NCI-H2171 treated with DMSO at 0.1 percent for 48 hours (cell line): ENCODE measurements around the gene UBE3D.
"Not testable (repeated sequence)": the region's sequence is repeated elsewhere in the genome, so short reads cannot be mapped to it uniquely, and the experiment has no call there.

Experiments used
- DNase-seq: peaks from one replicate; lab custom pipeline; 2025; lab: John Stamatoyannopoulos, UW

The UBE3D gene

GRCh38 chr6:82910395-82910794, 155.2 kb downstream of the UBE3D start:
- no peak for DNase-seq

- no peak for DNase-seq
These were observed 156.1 kb downstream of the UBE3D start for GRCh38 chr6:82909551-82909950.

GRCh38 chr6:82908661-82909060, 157.0 kb downstream of the UBE3D start:
- DNase-seq: no peak

- DNase-seq: no peak
These were observed 158.7 kb downstream of the UBE3D start for GRCh38 chr6:82906951-82907350.

GRCh38 chr6:82906489-82906888, 159.2 kb downstream of the UBE3D start:
- no peak for DNase-seq

GRCh38 chr6:82904860-82905259, 160.8 kb downstream of the UBE3D start:
- no peak for DNase-seq

GRCh38 chr6:82904257-82904656, 161.4 kb downstream of the UBE3D start:
- DNase-seq: no peak

GRCh38 chr6:82902290-82902689, 163.4 kb downstream of the UBE3D start:
- DNase-seq: no peak

- DNase-seq: no peak
These were observed 170.9 kb downstream of the UBE3D start for GRCh38 chr6:82894653-82895259.

GRCh38 chr6:82893889-82894652, 171.6 kb downstream of the UBE3D start:
- DNase-seq: no peak

- not testable (repeated sequence) for DNase-seq
These were observed 174.1 kb downstream of the UBE3D start for GRCh38 chr6:82891503-82891902.

GRCh38 chr6:82891076-82891475, 174.6 kb downstream of the UBE3D start:
- DNase-seq: no peak

GRCh38 chr6:82890240-82890639, 175.4 kb downstream of the UBE3D start:
- DNase-seq: no peak

GRCh38 chr6:82889143-82889542, 176.5 kb downstream of the UBE3D start:
- DNase-seq: no peak

GRCh38 chr6:82882363-82883023, 183.1 kb downstream of the UBE3D start:
- no peak for DNase-seq

- no peak for DNase-seq
These were observed 184.1 kb downstream of the UBE3D start for GRCh38 chr6:82881519-82881918.

- no peak for DNase-seq
These were observed 186.8 kb downstream of the UBE3D start for GRCh38 chr6:82878812-82879211.

GRCh38 chr6:82877213-82878195, 188.1 kb downstream of the UBE3D start:
- DNase-seq: no peak

GRCh38 chr6:82875573-82876185, 190.0 kb downstream of the UBE3D start:
- DNase-seq: no peak

GRCh38 chr6:82874867-82875266, 190.8 kb downstream of the UBE3D start:
- no peak for DNase-seq

GRCh38 chr6:82872185-82872584, 193.5 kb downstream of the UBE3D start:
- DNase-seq: no peak
